Vagina (tissue), 2 donors: ENCODE measurements around the gene SMG6.

Source experiments
- POLR2A ChIP-seq, 2 donors: fragments of 450-650 bp; IDR thresholded peaks; one replicate each; pipeline ENCODE4 v1.6.1; 2017; ENCODE audit warnings: antibody characterized with exemption in 2 of 2, mild to moderate bottlenecking in 2 of 2, moderate library complexity in 2 of 2
- POLR2AphosphoS5 ChIP-seq, 2 donors: sonication (generic); formaldehyde crosslinking; IDR thresholded peaks; one replicate each; pipeline ENCODE4 v1.9.0; 2017; ENCODE audit warnings: antibody characterized with exemption in 2 of 2, mild to moderate bottlenecking in 2 of 2, low read depth in 1 of 2; ENCODE audit not compliant: insufficient read depth in 1 of 2

- TF ChIP-seq POLR2A (IDR thresholded peaks at IDR 0.05) (no peak), POLR2AphosphoS5 (IDR thresholded peaks at IDR 0.05; ENCODE audit: insufficient read depth in 1 of 2, low read depth in 1 of 2) (no peak)
Measured at GRCh38 chr17:2309338-2310154, 6.0 kb upstream of the SMG6 start.
